Kidney (tissue), 14 donors: ENCODE data around the gene FGF8. TPM values are rescaled to one million over a fixed set of nuclear protein-coding genes. Genes with fewer than 3 reads are reported as not detected.

ENCODE experiments used
- DNase-seq, 5 donors: peaks; one replicate each; pipeline ENCODE4 v3.0.0-alpha.2; 2013 to 2020
- FAIRE-seq: peaks from 2 replicates; lab custom pipeline; 2012; peaks lifted over from hg19 to GRCh38; lab: Jason Lieb, UNC
- H3K27ac ChIP-seq, 2 donors: one replicate each; pipeline ENCODE4 v1.7.0; 2013; ENCODE audit warnings: low read depth in 2 of 2, low read length in 2 of 2, inconsistent platforms in 1 of 2
- H3K27me3 ChIP-seq: one replicate; pipeline ENCODE4 v1.7.1; 2013; ENCODE audit warnings: low read length, inconsistent platforms; ENCODE audit not compliant: control insufficient read depth, insufficient read depth
- H3K36me3 ChIP-seq, 3 donors: one replicate each; pipeline versions ENCODE4 v1.7.0 to v1.7.1; 2013; ENCODE audit warnings: low read length in 3 of 3, control low read depth in 1 of 3, inconsistent platforms in 1 of 3; ENCODE audit not compliant: insufficient read depth in 3 of 3, control insufficient read depth in 2 of 3
- H3K4me1 ChIP-seq, 3 donors: one replicate each; pipeline versions ENCODE4 v1.7.0 to v1.7.1; 2013; ENCODE audit warnings: low read length in 3 of 3, inconsistent platforms in 1 of 3, low read depth in 1 of 3; ENCODE audit not compliant: control insufficient read depth in 2 of 3, insufficient read depth in 2 of 3
- H3K4me3 ChIP-seq, 3 donors: one replicate each; pipeline versions ENCODE4 v1.7.0 to v1.8.1; 2013; ENCODE audit warnings: low read length in 3 of 3, control low read depth in 1 of 3, inconsistent platforms in 1 of 3
- H3K9ac ChIP-seq, 3 donors: one replicate each; pipeline versions ENCODE4 v1.7.0 to v1.7.1; 2013; ENCODE audit warnings: low read length in 3 of 3, control low read depth in 1 of 3, inconsistent platforms in 1 of 3
- H3K9me3 ChIP-seq, 3 donors: one replicate each; pipeline versions ENCODE4 v1.7.0 to v1.7.1; 2013; ENCODE audit warnings: low read length in 3 of 3, control low read depth in 1 of 3, inconsistent platforms in 1 of 3; ENCODE audit not compliant: control insufficient read depth in 2 of 3, insufficient read depth in 1 of 3
- CTCF ChIP-seq: IDR thresholded peaks from 3 replicates; pipeline ENCODE4 v1.5.1; 2012; ENCODE audit warnings: mild to moderate bottlenecking, moderate library complexity, borderline replicate concordance; ENCODE audit not compliant: insufficient read depth; ENCODE audit errors: extremely low read depth
- intact Hi-C: fragments of 100-400 bp; cut with DNase I; formaldehyde crosslinking; loops from one replicate; pipeline ENCODE4 v1.11.1; 2022
- polyA plus RNA-seq: library from polyadenylated mRNA; stranded (reverse); fragments of 350-450 nt; fragmentation: Illumina TruSeq; extraction: RNeasy Lipid Tissue Mini Kit (QIAGEN cat#74804); gene quantifications from one replicate; pipeline ENCODE4 v1.2.3, GENCODE V29; 2014; ENCODE audit warnings: low read depth, low replicate concordance; ENCODE audit not compliant: insufficient read depth
- total RNA-seq: library from RNA; stranded (reverse); fragmentation: NEBNext Ultra II Directional; extraction: Animal tissue kit (Norgen Biotek cat#: 25700); gene quantifications from one replicate; pipeline ENCODE4 v1.2.1, GENCODE V29; 2021
- donor health status: control.
- donor health status: control.
- donor health status: control.
- donor health status: control.
- donor health status: control.
- donor health status: DM: yes; HTN: yes; CAD: no.
- donor health status: Normal renal cell carcinoma (clear cell type).

FGF8 gene
- total and polyA plus RNA-seq, 2 donors from 2014 or later, result not detected

DNA sequence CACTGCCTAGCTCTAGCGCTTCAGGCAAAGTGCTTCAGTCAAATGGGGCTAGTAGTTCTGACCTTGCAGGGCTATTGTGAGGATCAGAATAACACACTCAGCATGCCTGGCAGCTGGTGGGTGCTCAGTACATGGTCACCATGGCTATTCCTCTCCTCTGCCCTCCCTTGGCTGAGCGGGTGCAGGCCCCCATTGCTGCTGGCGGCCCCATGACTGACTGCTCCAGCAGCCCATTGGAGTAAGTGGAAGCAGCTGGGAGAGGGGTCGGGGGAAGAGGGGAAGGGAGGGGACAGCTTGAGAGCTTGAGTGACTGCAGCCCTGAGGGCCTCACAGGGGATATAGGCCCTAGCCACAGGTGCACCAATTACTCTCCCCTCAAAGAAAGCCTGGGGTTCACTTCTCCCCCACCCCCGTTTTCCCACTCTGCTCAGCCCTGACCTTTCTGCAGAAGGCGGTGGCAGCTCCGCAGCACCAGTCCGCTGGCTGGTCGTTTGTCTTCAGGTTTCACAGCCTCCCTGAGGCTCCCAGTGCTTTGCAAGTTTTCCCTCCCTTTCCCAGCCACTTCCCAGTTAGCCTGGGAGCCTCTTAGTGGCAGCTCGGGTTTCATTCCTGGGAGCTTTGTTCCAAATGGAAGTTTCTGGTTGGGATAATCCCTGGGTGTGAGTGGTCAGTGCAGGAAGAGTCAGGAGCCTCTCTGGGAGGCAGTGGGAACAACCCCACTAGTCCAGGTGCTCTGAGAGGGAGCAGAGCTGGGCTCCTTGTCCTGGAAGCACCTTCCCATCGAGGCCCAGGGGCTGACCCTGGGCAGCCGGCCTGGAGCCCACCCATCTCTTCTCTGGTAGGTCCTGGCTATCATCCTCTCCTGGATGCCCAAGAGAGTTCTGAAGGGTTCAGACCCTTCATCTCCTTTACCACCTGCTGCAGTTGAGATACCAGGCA lies 16.3 kb downstream of the FGF8 start:
- no peak overlapping the region for H3K4me3 ChIP-seq
- no peak overlapping the region for H3K27ac ChIP-seq
- DNase-seq, result no peak
- H3K27me3 ChIP-seq, result peaks cover 3% of the 10 kb centered on the region
- no peaks in the 10 kb centered on the region for H3K9me3 ChIP-seq
- no peak for FAIRE-seq
- H3K4me1 ChIP-seq, result no peaks in the 10 kb centered on the region
- no peak overlapping the region for H3K9ac ChIP-seq
- TF ChIP-seq CTCF, result no peak
- no peaks in the 10 kb centered on the region for H3K36me3 ChIP-seq
- intact Hi-C loops, result no loop called here

GRCh38 chr10:101758858-101759257 lies 17.1 kb downstream of the FGF8 start:
- TF ChIP-seq CTCF, result no peak
- H3K9ac ChIP-seq, result no peak overlapping the region
- H3K4me1 ChIP-seq, result no peaks in the 10 kb centered on the region
- intact Hi-C loops, result no loop called here
- H3K36me3 ChIP-seq, result no peaks in the 10 kb centered on the region
- H3K27me3 ChIP-seq, result peaks cover 3% of the 10 kb centered on the region
- H3K9me3 ChIP-seq, result no peaks in the 10 kb centered on the region
- H3K27ac ChIP-seq, result no peak overlapping the region
- DNase-seq (no peak), FAIRE-seq (no peak)
- H3K4me3 ChIP-seq, result no peak overlapping the region

DNA sequence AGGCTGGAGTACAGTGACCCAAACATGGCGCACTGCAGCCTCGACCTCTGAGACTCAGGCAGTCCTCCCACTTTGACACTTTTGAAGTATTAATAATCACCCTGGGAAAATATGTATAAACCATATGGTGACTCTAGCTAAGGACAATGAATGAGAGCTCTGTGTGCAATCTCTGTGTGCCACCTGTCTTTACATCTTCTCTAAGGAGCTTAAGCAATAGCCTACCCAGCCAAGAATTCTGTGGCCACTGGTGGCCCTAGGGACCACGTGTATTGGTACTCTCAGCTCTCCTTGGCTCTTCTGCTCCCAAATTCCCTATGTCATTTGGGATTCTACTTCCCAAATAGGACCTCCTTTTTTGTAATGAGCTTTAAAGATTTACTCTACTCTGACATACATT lies 23.7 kb downstream of the FGF8 start:
- FAIRE-seq (no peak), DNase-seq (no peak)
- H3K4me3 ChIP-seq, result no peak overlapping the region
- no peak for TF ChIP-seq CTCF
- H3K27me3 ChIP-seq, result no peaks in the 10 kb centered on the region
- intact Hi-C loops, result no loop called here
- peaks cover 0 to 6% (median 0%) of the 10 kb centered on the region in 3 donors for H3K4me1 ChIP-seq
- no peak overlapping the region for H3K9ac ChIP-seq
- H3K36me3 ChIP-seq, result no peaks in the 10 kb centered on the region
- H3K27ac ChIP-seq, result no peak overlapping the region
- H3K9me3 ChIP-seq, result no peaks in the 10 kb centered on the region
